Panc1 (cell line): ENCODE measurements around the gene COL27A1.

Source experiments
- CTCF ChIP-seq: fragments of 450-650 bp; IDR thresholded peaks from 2 replicates; pipeline ENCODE4 v1.5.1; 2017; ENCODE audit warnings: mild to moderate bottlenecking
- POLR2AphosphoS5 ChIP-seq: IDR thresholded peaks from 2 replicates; pipeline ENCODE4 v1.6.1; 2012; ENCODE audit warnings: mild to moderate bottlenecking, low read depth, low read length, moderate library complexity

- TF ChIP-seq CTCF (no peak), POLR2AphosphoS5 (no peak)
Observed at GRCh38 chr9:114223564-114224246, 68.4 kb downstream of the COL27A1 start.
